ENCODE results near the gene RELL2.

DNA sequence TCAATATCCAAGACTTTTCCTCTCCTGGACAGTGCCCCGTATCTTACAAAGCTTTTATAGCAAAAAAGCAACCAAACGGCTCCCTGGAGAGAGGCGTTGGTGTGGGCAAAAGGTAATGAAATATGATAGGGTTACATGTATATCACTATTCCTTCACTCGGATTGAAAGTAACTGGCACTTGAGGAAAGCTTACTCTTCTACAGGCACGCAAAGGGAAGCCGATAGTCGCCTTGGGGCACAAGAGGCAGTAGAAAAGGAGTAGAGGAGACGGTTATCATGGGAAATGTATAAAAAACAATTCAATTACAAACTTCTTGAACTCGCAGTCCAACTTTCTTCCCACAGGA lies 19.1 kb upstream of the RELL2 start:
- TF ChIP-seq CTCF (IDR thresholded peaks at IDR 0.05; ENCODE audit: low read length) (no peak), EZH2 (optimal IDR thresholded peaks at IDR 0.05; ENCODE audit: low read depth, low read length) (no peak)

Measured in MM.1S (cell line).